MCF 10A (cell line): ENCODE measurements around the gene PIK3CB. TPM values are rescaled to one million over a fixed set of nuclear protein-coding genes. Genes with fewer than 3 reads are reported as not detected.

ENCODE experiments used
- BruUV-seq: library from RNA; stranded (reverse); fragments of 400-500 nt; replicated peaks from 2 replicates; lab custom pipeline; 2021; lab: Mats Ljungman, UMichigan
- CTCF ChIA-PET: fragments of 300-600 bp; sonication (Branson Sonifier 250); formaldehyde crosslinking; extraction: SDS; loops from one replicate; lab custom pipeline; 2021; ENCODE audit warnings: antibody characterized with exemption, inconsistent platforms; lab: Yijun Ruan, JAX
- POLR2A ChIA-PET: fragments of 300-600, 350-650 bp; sonication (Branson Sonifier 250); formaldehyde crosslinking; extraction: SDS; loops from one replicate; lab custom pipeline; 2020; ENCODE audit warnings: antibody characterized with exemption, inconsistent platforms; lab: Yijun Ruan, JAX
- DNase-seq: peaks from one replicate; pipeline ENCODE4 v3.0.0-alpha.2; 2018; ENCODE audit not compliant: unreplicated experiment
- H3K27ac Mint-ChIP-seq: one replicate; pipeline ENCODE4 v1.8.0; 2022; ENCODE audit warnings: mild to moderate bottlenecking, low read depth, mixed read lengths; ENCODE audit not compliant: unreplicated experiment
- H3K27me3 Mint-ChIP-seq: one replicate; pipeline ENCODE4 v1.8.0; 2022; ENCODE audit warnings: mixed read lengths; ENCODE audit not compliant: insufficient read depth, unreplicated experiment
- H3K36me3 Mint-ChIP-seq: one replicate; pipeline ENCODE4 v1.8.0; 2022; ENCODE audit warnings: mild to moderate bottlenecking, moderate library complexity, mixed read lengths; ENCODE audit not compliant: insufficient read depth, unreplicated experiment
- H3K4me1 Mint-ChIP-seq: one replicate; pipeline ENCODE4 v1.8.0; 2022; ENCODE audit warnings: mixed read lengths; ENCODE audit not compliant: insufficient read depth, unreplicated experiment
- H3K4me3 Mint-ChIP-seq: one replicate; pipeline ENCODE4 v1.8.0; 2022; ENCODE audit warnings: mild to moderate bottlenecking, moderate library complexity, mixed read lengths; ENCODE audit not compliant: unreplicated experiment
- H3K9me3 Mint-ChIP-seq: one replicate; pipeline ENCODE4 v1.8.0; 2022; ENCODE audit warnings: mixed read lengths; ENCODE audit not compliant: unreplicated experiment
- CTCF ChIP-seq: fragments of 200-600 bp; IDR thresholded peaks from one replicate; pipeline ENCODE4 v1.8.0; 2022; ENCODE audit warnings: antibody characterized with exemption, mild to moderate bottlenecking; ENCODE audit not compliant: unreplicated experiment
- intact Hi-C: fragments of 100-400 bp; cut with micrococcal nuclease; formaldehyde crosslinking; loops from 2 replicates; pipeline ENCODE4 v1.14.1; 2022
- total RNA-seq: library from RNA; stranded (reverse); gene quantifications from 2 replicates; pipeline ENCODE4 v1.2.3, GENCODE V29; 2022

PIK3CB gene
- total RNA-seq, 1 experiment from 2014 or later, result 21.1 TPM

GRCh38 chr3:138862924-138863775 lies 28.4 kb upstream of the PIK3CB start:
- Mint-ChIP-seq H3K4me1 (peaks cover 20% of the 10 kb centered on the region), H3K27ac (peak overlapping the region; percentile 89)
- intact Hi-C loops, result no loop called here

GRCh38 chr3:138862531-138862923 lies 27.8 kb upstream of the PIK3CB start:
- DNase-seq, result peak; percentile 43
- Mint-ChIP-seq H3K27ac (peak overlapping the region; percentile 89), H3K4me1 (peaks cover 20% of the 10 kb centered on the region), H3K4me3 (peak overlapping the region; percentile 46), H3K27me3 (no peaks in the 10 kb centered on the region), H3K9me3 (no peaks in the 10 kb centered on the region), H3K36me3 (no peaks in the 10 kb centered on the region)
- intact Hi-C loops, result no loop called here
- TF ChIP-seq CTCF, result no peak
- POLR2A ChIA-PET, result interaction anchor here (0.7 to 2.6 kb wide), 10 partner anchors 9 to 253 kb away, joined by 3 to 24 read pairs (median 5); partner anchors contain the start of gene PIK3CB
- CTCF ChIA-PET, result interaction anchor here (0.7 to 2.2 kb wide), 7 partner anchors 8 to 307 kb away, joined by 3 to 9 read pairs (median 4); no protein-coding TSS in a partner anchor
- no TSS peak for BruUV-seq

More at GRCh38 chr3:138862924-138863775, 28.4 kb upstream of the PIK3CB start:
- Mint-ChIP-seq H3K27me3 (no peaks in the 10 kb centered on the region), H3K4me3 (peak overlapping the region; percentile 46), H3K9me3 (no peaks in the 10 kb centered on the region), H3K36me3 (no peaks in the 10 kb centered on the region)
- TF ChIP-seq CTCF, result no peak
- CTCF ChIA-PET, result interaction anchor here (0.6 to 2.2 kb wide), 12 partner anchors 9 to 478 kb away, joined by 3 to 9 read pairs (median 4); no protein-coding TSS in a partner anchor
- BruUV-seq, result no TSS peak
- DNase-seq, result peak; percentile 94
- POLR2A ChIA-PET, result interaction anchor here (0.6 to 2.6 kb wide), 12 partner anchors 8 to 445 kb away, joined by 3 to 24 read pairs (median 4); partner anchors contain the start of gene PIK3CB

- no TSS peak for BruUV-seq
- ChIA-PET CTCF (interaction anchor here (0.5 to 2.2 kb wide), 7 partner anchors 14 to 673 kb away, joined by 3 to 12 read pairs (median 4); partner anchors contain the start of gene PIK3CB), POLR2A (interaction anchor here (0.7 to 2.6 kb wide), 3 partner anchors 8 to 87 kb away, joined by 3 to 24 read pairs (median 7); partner anchors contain the start of gene PIK3CB)
- peaks cover 20% of the 10 kb centered on the region for H3K4me1 Mint-ChIP-seq
- peak; percentile 45 for DNase-seq
- H3K27ac Mint-ChIP-seq, result no peak overlapping the region
- H3K4me3 Mint-ChIP-seq, result no peak overlapping the region
- no peak for TF ChIP-seq CTCF
- H3K9me3 Mint-ChIP-seq, result no peaks in the 10 kb centered on the region
- intact Hi-C loops, result no loop called here
- no peaks in the 10 kb centered on the region for H3K36me3 Mint-ChIP-seq
- H3K27me3 Mint-ChIP-seq, result no peaks in the 10 kb centered on the region
Measured at GRCh38 chr3:138861798-138862197, 27.1 kb upstream of the PIK3CB start.

GRCh38 chr3:138856799-138857198 lies 22.1 kb upstream of the PIK3CB start:
- no TSS peak for BruUV-seq
- no peak overlapping the region for H3K4me3 Mint-ChIP-seq
- H3K27me3 Mint-ChIP-seq, result no peaks in the 10 kb centered on the region
- no peak overlapping the region for H3K27ac Mint-ChIP-seq
- no peaks in the 10 kb centered on the region for H3K9me3 Mint-ChIP-seq
- H3K36me3 Mint-ChIP-seq, result no peaks in the 10 kb centered on the region
- CTCF ChIA-PET, result interaction anchor here (0.6 to 1.4 kb wide), 4 partner anchors 59 to 505 kb away, joined by 3 to 5 read pairs (median 4); no protein-coding TSS in a partner anchor
- TF ChIP-seq CTCF, result no peak
- intact Hi-C loops, result no loop called here
- POLR2A ChIA-PET, result no interaction called here
- H3K4me1 Mint-ChIP-seq, result no peaks in the 10 kb centered on the region
- no peak for DNase-seq
